GM06990 (cell line): ENCODE measurements around the gene CHD8.

Experiments used
- DNase-seq: peaks from one replicate; pipeline ENCODE4 v3.0.0-alpha.2; 2011; ENCODE audit not compliant: insufficient read length; ENCODE audit errors: extremely low read depth
- H3K27me3 ChIP-seq: replicated peaks from 2 replicates; pipeline ENCODE4 v1.6.0; 2011; ENCODE audit warnings: low read length; ENCODE audit not compliant: control insufficient read depth, insufficient read depth
- H3K36me3 ChIP-seq: 2 replicates; pipeline ENCODE4 v1.5.1; 2011; ENCODE audit warnings: low read length; ENCODE audit not compliant: control insufficient read depth, insufficient read depth
- H3K4me3 ChIP-seq: replicated peaks from 2 replicates; pipeline ENCODE4 v1.5.1; 2011; ENCODE audit warnings: low read depth, mild to moderate bottlenecking, control low read depth, low read length
- CTCF ChIP-seq: IDR thresholded peaks from 2 replicates; pipeline ENCODE4 v1.5.1; 2011; ENCODE audit warnings: low read length, control low read depth, mild to moderate bottlenecking, inconsistent platforms; ENCODE audit not compliant: insufficient read depth, poor library complexity, severe bottlenecking

The CHD8 gene

GRCh38 chr14:21476523-21476924, 20.6 kb upstream of the CHD8 start:
- Histone ChIP-seq H3K27me3 (no peaks in the 10 kb centered on the region), H3K4me3 (peak overlapping the region; percentile 82), H3K36me3 (no peaks in the 10 kb centered on the region; the same call in 1 of the 2 replicates)
- no peak for TF ChIP-seq CTCF
- DNase-seq = no peak

GRCh38 chr14:21475767-21476522, 20.0 kb upstream of the CHD8 start:
- no peaks in the 10 kb centered on the region for H3K36me3 ChIP-seq

GRCh38 chr14:21467616-21468015, 11.7 kb upstream of the CHD8 start:
- H3K36me3 ChIP-seq = peaks cover 6% of the 10 kb centered on the region; the same call in 1 of the 2 replicates
- no peak overlapping the region for H3K4me3 ChIP-seq
- H3K27me3 ChIP-seq = no peaks in the 10 kb centered on the region
- no peak for DNase-seq
- no peak for TF ChIP-seq CTCF

More at GRCh38 chr14:21475767-21476522, 20.0 kb upstream of the CHD8 start:
- peak overlapping the region; percentile 82 for H3K4me3 ChIP-seq
- no peak for TF ChIP-seq CTCF
- H3K27me3 ChIP-seq = no peaks in the 10 kb centered on the region
- DNase-seq = no peak

- DNase-seq = no peak
- no peaks in the 10 kb centered on the region; the same call in 1 of the 2 replicates for H3K36me3 ChIP-seq
- no peak for TF ChIP-seq CTCF
- peak overlapping the region; percentile 86 for H3K4me3 ChIP-seq
- no peaks in the 10 kb centered on the region for H3K27me3 ChIP-seq
Observed at GRCh38 chr14:21455592-21455911, 371 bp downstream of the CHD8 start.

- Histone ChIP-seq H3K4me3 (peak overlapping the region; percentile 86), H3K36me3 (no peaks in the 10 kb centered on the region; the same call in 1 of the 2 replicates), H3K27me3 (no peaks in the 10 kb centered on the region)
- DNase-seq = no peak
- TF ChIP-seq CTCF = no peak
Observed at GRCh38 chr14:21454843-21455544, 929 bp downstream of the CHD8 start.
